Measurements from ENCODE around the gene CSNK1E.
A peak's percentile ranks its signal among the peaks of the same experiment; 100 is the strongest.

CSNK1E gene

DNA sequence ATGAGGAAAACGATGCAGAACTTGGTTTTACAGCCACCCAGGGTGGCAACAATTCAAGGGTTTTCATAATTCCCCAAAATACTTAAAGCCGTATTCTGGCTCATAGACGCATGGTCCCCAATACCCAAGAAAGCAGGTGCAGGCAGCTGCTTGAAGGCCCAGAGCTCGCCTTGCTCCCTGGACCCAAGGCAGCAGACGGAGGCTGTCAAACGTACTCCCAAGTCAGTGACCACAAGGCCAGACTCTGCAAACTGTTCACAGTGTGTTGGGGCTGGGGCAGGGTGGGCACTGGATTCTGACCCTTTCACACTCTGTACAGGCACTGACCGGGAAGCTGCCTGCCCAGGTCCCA lies 65.9 kb downstream of the CSNK1E start:
- Histone ChIP-seq H3K9ac (ENCODE audit: low read depth in 1 of 2, low read length in 2 of 2) (no peak overlapping the region), H3K9me3 (ENCODE audit: control insufficient read depth in 2 of 2, low read length in 2 of 2) (no peaks in the 10 kb centered on the region), H3K4me1 (ENCODE audit: control insufficient read depth in 2 of 2, insufficient read depth in 2 of 2, low read length in 2 of 2) (peaks cover 10 to 13% of the 10 kb centered on the region in 2 donors), H3K36me3 (ENCODE audit: control insufficient read depth in 2 of 2, insufficient read depth in 2 of 2, low read length in 2 of 2) (peaks cover 8 to 9% of the 10 kb centered on the region in 2 donors), H3K4me3 (ENCODE audit: low read length in 2 of 2) (no peak overlapping the region), H3K27ac (ENCODE audit: low read depth in 2 of 2, low read length in 2 of 2) (peak overlapping the region in 1 of 2 donors; percentile 12), H3K27me3 (ENCODE audit: control insufficient read depth in 2 of 2, insufficient read depth in 2 of 2, low read length in 2 of 2) (no peaks in the 10 kb centered on the region)

DNA sequence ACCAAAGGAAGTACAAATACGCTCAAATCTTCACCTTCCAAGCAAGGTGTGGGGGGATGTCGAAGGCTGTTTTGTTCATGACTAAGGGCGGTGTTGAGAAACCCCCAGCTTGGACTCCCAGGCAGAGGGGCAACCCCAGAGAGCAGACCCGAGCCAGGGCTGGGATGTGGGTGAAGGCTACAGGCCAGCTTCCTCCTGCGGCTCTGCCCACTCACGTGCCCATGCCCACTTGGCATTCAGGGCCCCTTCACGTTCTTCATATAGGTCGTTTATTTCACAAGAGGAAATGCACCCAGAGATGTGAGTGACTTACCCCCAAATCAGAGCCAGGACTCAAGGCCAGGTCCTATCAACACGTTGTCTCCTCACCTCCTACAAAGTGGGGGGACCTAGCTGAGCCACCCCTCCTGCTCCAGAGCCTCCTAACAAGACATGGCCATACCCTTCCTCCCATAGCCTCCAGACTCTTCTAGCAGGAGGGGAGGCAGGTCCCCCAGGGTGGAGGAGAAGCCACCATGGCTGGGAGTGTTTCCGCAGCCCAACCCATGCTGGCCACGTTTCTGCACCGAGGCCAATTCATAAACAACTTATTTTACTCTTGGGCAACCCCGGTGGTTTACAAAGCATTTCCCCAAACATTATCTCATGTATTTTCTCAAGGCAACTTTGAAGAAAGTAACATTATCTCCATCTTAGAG lies 66.4 kb downstream of the CSNK1E start:
- peaks cover 14 to 15% of the 10 kb centered on the region in 2 donors for H3K4me1 ChIP-seq (ENCODE audit: control insufficient read depth in 2 of 2, insufficient read depth in 2 of 2, low read length in 2 of 2)
- H3K27me3 ChIP-seq (ENCODE audit: control insufficient read depth in 2 of 2, insufficient read depth in 2 of 2, low read length in 2 of 2), result no peaks in the 10 kb centered on the region
- no peak overlapping the region for H3K4me3 ChIP-seq (ENCODE audit: low read length in 2 of 2)
- H3K36me3 ChIP-seq (ENCODE audit: control insufficient read depth in 2 of 2, insufficient read depth in 2 of 2, low read length in 2 of 2), result peaks cover 11 to 14% of the 10 kb centered on the region in 2 donors
- no peak overlapping the region for H3K9ac ChIP-seq (ENCODE audit: low read depth in 1 of 2, low read length in 2 of 2)
- H3K27ac ChIP-seq (ENCODE audit: low read depth in 2 of 2, low read length in 2 of 2), result peak overlapping the region in 1 of 2 donors; percentile 61
- H3K9me3 ChIP-seq (ENCODE audit: control insufficient read depth in 2 of 2, low read length in 2 of 2), result no peaks in the 10 kb centered on the region

DNA sequence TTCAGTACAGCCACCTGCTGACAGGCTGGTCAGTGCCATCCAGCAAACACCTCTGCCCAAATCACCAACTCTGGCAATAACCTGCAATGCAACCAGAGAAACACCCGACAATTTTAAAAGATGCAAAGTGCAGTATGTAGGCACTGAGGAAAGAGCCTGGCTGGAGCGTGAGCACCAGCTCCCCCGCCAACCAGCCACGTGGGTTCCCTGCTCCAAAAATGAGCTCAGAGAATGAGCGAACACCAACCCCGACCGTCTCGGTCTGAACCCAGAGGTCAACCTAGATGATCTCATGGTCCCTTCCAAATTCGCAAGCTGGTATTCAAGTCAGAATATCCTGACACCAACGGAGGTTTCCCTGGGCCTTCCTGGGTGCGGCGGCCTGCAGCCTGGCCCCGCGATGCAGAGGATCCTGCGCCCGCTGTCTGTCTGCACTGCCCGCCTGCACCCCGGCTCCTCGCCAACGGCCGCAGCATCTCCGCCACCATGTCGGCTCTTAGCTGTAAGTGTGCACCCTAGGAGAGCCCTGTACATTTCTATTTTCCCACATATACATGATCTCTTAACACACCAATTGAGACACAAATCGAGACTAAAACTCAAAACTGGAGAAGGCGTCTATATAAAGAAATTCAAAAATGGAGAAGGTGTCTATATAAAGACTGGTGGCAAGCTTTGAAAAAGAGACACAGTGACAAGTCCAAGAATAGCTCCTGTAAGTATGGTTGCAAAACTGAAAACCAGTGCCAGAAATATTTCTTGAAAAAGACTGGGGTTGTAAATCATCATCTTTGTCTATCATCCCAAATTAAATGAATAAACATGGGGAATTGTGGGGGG lies 67.2 kb downstream of the CSNK1E start:
- H3K4me1 ChIP-seq (ENCODE audit: control insufficient read depth in 2 of 2, insufficient read depth in 2 of 2, low read length in 2 of 2), result peaks cover 15% of the 10 kb centered on the region in 2 donors
- peak overlapping the region in 1 of 2 donors; percentile 61 for H3K27ac ChIP-seq (ENCODE audit: low read depth in 2 of 2, low read length in 2 of 2)

DNA sequence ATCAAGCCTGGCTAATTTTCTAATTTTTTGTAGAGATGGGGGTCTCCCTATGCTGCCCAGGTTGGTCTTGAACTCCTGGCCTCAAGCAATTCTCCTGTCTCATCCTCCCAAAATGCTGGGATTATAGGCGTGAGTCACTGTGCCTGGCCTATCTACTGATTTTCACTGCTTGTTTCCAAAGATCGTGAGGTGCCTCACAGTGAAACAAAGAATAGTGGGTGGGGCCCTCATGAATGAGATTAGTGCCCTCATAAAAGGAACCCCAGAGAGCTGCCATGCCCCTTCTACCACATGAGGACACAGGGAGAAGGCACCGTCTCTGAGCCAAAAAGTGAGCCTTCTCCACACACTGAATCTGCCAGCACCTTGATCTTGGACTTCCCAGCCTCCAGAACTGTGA lies 67.9 kb downstream of the CSNK1E start:
- Histone ChIP-seq H3K4me3 (ENCODE audit: low read length in 2 of 2) (no peak overlapping the region), H3K9me3 (ENCODE audit: control insufficient read depth in 2 of 2, low read length in 2 of 2) (no peaks in the 10 kb centered on the region), H3K27me3 (ENCODE audit: control insufficient read depth in 2 of 2, insufficient read depth in 2 of 2, low read length in 2 of 2) (no peaks in the 10 kb centered on the region), H3K27ac (ENCODE audit: low read depth in 2 of 2, low read length in 2 of 2) (no peak overlapping the region), H3K36me3 (ENCODE audit: control insufficient read depth in 2 of 2, insufficient read depth in 2 of 2, low read length in 2 of 2) (peaks cover 16 to 19% of the 10 kb centered on the region in 2 donors), H3K4me1 (ENCODE audit: control insufficient read depth in 2 of 2, insufficient read depth in 2 of 2, low read length in 2 of 2) (peaks cover 15% of the 10 kb centered on the region in 2 donors), H3K9ac (ENCODE audit: low read depth in 1 of 2, low read length in 2 of 2) (no peak overlapping the region)

More for the DNA sequence above, 67.2 kb downstream of the CSNK1E start:
- peaks cover 11 to 16% of the 10 kb centered on the region in 2 donors for H3K36me3 ChIP-seq (ENCODE audit: control insufficient read depth in 2 of 2, insufficient read depth in 2 of 2, low read length in 2 of 2)
- H3K27me3 ChIP-seq (ENCODE audit: control insufficient read depth in 2 of 2, insufficient read depth in 2 of 2, low read length in 2 of 2), result no peaks in the 10 kb centered on the region
- no peak overlapping the region for H3K9ac ChIP-seq (ENCODE audit: low read depth in 1 of 2, low read length in 2 of 2)
- no peaks in the 10 kb centered on the region for H3K9me3 ChIP-seq (ENCODE audit: control insufficient read depth in 2 of 2, low read length in 2 of 2)
- no peak overlapping the region for H3K4me3 ChIP-seq (ENCODE audit: low read length in 2 of 2)

DNA sequence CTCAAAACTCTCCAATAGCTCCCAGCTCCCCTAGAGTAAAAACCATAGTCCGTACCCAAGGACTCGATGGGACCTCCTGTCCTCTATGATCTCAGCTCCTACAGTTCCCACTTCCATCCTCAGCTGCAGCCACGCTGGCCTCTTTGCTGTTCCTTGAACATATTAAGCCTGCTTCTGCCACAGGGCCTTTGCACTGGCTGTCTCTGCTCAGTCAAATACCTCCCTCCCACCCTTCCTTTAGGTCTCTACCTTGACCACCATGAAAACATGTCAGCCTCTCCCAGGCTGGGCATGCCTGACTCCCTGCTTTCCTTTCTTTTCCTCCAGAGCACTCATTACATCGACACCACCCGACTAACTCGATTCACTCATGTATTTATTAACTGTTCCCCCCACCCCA lies 69.0 kb downstream of the CSNK1E start:
- H3K9ac ChIP-seq (ENCODE audit: low read depth in 1 of 2, low read length in 2 of 2), result no peak overlapping the region
- no peaks in the 10 kb centered on the region for H3K27me3 ChIP-seq (ENCODE audit: control insufficient read depth in 2 of 2, insufficient read depth in 2 of 2, low read length in 2 of 2)
- H3K27ac ChIP-seq (ENCODE audit: low read depth in 2 of 2, low read length in 2 of 2), result no peak overlapping the region
- H3K4me3 ChIP-seq (ENCODE audit: low read length in 2 of 2), result no peak overlapping the region
- H3K9me3 ChIP-seq (ENCODE audit: control insufficient read depth in 2 of 2, low read length in 2 of 2), result no peaks in the 10 kb centered on the region
- H3K4me1 ChIP-seq (ENCODE audit: control insufficient read depth in 2 of 2, insufficient read depth in 2 of 2, low read length in 2 of 2), result peaks cover 20 to 22% of the 10 kb centered on the region in 2 donors
- peaks cover 21 to 23% of the 10 kb centered on the region in 2 donors for H3K36me3 ChIP-seq (ENCODE audit: control insufficient read depth in 2 of 2, insufficient read depth in 2 of 2, low read length in 2 of 2)

DNA sequence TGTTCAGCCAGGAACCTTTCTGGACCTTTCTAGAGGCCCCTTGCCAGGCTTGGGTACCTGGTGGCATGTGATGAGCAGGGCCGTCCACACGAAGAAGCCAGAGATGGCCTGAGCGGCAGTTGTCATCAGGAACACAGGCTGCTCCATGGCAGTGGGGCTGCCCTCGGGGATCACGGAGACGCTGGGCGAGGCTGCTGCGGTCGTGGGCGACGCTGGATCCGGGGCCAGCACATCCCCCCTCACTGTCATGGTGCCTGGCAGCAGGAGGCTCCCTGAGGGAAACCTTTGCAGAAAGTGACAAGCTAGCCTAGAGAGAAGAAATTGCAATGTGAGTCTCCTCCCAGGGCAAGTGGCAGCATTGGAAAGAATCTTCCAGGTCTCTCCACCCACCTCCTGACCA lies 69.5 kb downstream of the CSNK1E start:
- Histone ChIP-seq H3K4me3 (ENCODE audit: low read length in 2 of 2) (no peak overlapping the region), H3K36me3 (ENCODE audit: control insufficient read depth in 2 of 2, insufficient read depth in 2 of 2, low read length in 2 of 2) (peaks cover 21 to 23% of the 10 kb centered on the region in 2 donors), H3K27ac (ENCODE audit: low read depth in 2 of 2, low read length in 2 of 2) (no peak overlapping the region), H3K9ac (ENCODE audit: low read depth in 1 of 2, low read length in 2 of 2) (no peak overlapping the region), H3K4me1 (ENCODE audit: control insufficient read depth in 2 of 2, insufficient read depth in 2 of 2, low read length in 2 of 2) (peaks cover 26 to 27% of the 10 kb centered on the region in 2 donors), H3K27me3 (ENCODE audit: control insufficient read depth in 2 of 2, insufficient read depth in 2 of 2, low read length in 2 of 2) (no peaks in the 10 kb centered on the region), H3K9me3 (ENCODE audit: control insufficient read depth in 2 of 2, low read length in 2 of 2) (no peaks in the 10 kb centered on the region)

DNA sequence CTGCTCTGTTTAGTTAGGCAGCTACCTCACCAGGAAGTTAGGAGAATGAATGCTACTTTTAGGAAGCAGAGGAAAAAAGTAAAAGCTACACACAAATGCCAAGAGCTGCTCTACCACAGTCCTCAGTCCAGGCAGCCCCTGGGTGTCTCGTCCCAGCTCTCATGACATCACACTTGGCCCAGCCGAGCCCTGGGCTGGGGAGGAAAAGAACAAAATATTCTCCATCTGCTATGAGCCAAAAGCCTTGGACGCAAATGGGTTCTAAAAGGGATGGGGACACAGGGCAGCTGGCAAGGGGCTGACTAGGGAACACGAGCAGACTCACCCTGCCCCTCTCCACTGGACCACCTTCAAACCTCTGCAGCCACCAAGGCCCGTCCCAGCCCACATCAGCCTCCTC lies 70.5 kb downstream of the CSNK1E start:
- H3K4me3 ChIP-seq (ENCODE audit: low read length in 2 of 2), result no peak overlapping the region
- peaks cover 31% of the 10 kb centered on the region in 2 donors for H3K4me1 ChIP-seq (ENCODE audit: control insufficient read depth in 2 of 2, insufficient read depth in 2 of 2, low read length in 2 of 2)
- no peaks in the 10 kb centered on the region for H3K27me3 ChIP-seq (ENCODE audit: control insufficient read depth in 2 of 2, insufficient read depth in 2 of 2, low read length in 2 of 2)
- peak overlapping the region; percentile 24 to 45 for H3K27ac ChIP-seq (ENCODE audit: low read depth in 2 of 2, low read length in 2 of 2)
- H3K36me3 ChIP-seq (ENCODE audit: control insufficient read depth in 2 of 2, insufficient read depth in 2 of 2, low read length in 2 of 2), result peaks cover 21 to 23% of the 10 kb centered on the region in 2 donors
- no peaks in the 10 kb centered on the region for H3K9me3 ChIP-seq (ENCODE audit: control insufficient read depth in 2 of 2, low read length in 2 of 2)
- no peak overlapping the region for H3K9ac ChIP-seq (ENCODE audit: low read depth in 1 of 2, low read length in 2 of 2)

DNA sequence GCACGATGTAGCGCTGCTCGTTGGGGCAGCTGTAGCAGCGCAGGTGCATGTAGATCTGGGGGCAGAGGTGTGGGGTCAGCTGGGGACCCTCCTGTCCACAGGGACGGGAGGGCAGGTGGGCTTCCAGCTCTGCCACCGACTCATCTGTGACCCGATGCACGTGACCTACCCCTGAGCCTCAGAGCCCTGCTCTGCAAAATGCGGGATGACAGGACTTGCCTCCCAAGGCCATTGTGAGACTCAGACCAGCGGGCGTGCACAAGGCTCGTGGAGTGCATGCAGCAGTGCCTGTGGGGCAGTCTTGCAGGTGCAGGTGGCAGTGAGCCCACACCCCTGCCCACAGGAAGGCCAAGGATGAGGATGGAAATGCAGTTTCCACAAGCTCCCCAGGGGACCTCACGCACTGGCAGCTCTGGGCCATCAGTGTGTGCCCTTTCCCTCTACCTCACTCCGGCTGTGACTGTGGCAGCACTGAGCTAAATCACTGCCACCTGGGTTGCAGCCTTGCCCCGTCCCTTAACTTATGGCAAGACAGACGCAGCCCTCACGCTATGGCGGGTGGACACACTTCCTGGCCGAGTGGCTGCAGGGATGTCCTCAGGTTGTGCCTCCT lies 71.1 kb downstream of the CSNK1E start:
- Histone ChIP-seq H3K4me1 (ENCODE audit: control insufficient read depth in 2 of 2, insufficient read depth in 2 of 2, low read length in 2 of 2) (peaks cover 26 to 31% of the 10 kb centered on the region in 2 donors), H3K4me3 (ENCODE audit: low read length in 2 of 2) (no peak overlapping the region), H3K9me3 (ENCODE audit: control insufficient read depth in 2 of 2, low read length in 2 of 2) (no peaks in the 10 kb centered on the region), H3K36me3 (ENCODE audit: control insufficient read depth in 2 of 2, insufficient read depth in 2 of 2, low read length in 2 of 2) (peaks cover 21 to 23% of the 10 kb centered on the region in 2 donors), H3K27ac (ENCODE audit: low read depth in 2 of 2, low read length in 2 of 2) (peak overlapping the region; percentile 24 to 45), H3K27me3 (ENCODE audit: control insufficient read depth in 2 of 2, insufficient read depth in 2 of 2, low read length in 2 of 2) (no peaks in the 10 kb centered on the region), H3K9ac (ENCODE audit: low read depth in 1 of 2, low read length in 2 of 2) (no peak overlapping the region)

DNA sequence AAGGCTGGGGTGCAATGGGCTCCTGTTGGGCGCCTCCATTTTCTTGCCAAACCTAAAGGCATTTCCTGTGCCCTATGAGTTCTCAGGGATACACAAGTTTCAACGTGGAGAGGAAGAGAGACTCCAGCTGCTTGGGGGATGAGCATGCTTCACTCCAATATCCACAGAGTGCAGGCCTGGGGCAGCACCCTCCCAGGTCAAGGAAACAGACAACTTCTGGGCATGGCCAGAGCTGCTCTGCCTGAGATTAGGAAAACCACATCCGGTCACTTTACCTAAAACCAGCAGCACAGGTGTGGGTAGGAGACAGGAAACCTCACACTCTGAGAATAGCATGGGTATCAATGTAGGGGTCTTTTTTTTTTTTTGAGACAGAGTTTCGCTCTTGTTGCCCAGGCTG lies 73.1 kb downstream of the CSNK1E start:
- H3K27ac ChIP-seq (ENCODE audit: low read depth in 2 of 2, low read length in 2 of 2), result peak overlapping the region in 1 of 2 donors; percentile 74
- H3K9ac ChIP-seq (ENCODE audit: low read depth in 1 of 2, low read length in 2 of 2), result no peak overlapping the region
- no peak overlapping the region for H3K4me3 ChIP-seq (ENCODE audit: low read length in 2 of 2)
- no peaks in the 10 kb centered on the region for H3K9me3 ChIP-seq (ENCODE audit: control insufficient read depth in 2 of 2, low read length in 2 of 2)
- peaks cover 34 to 38% of the 10 kb centered on the region in 2 donors for H3K4me1 ChIP-seq (ENCODE audit: control insufficient read depth in 2 of 2, insufficient read depth in 2 of 2, low read length in 2 of 2)
- peaks cover 21 to 23% of the 10 kb centered on the region in 2 donors for H3K36me3 ChIP-seq (ENCODE audit: control insufficient read depth in 2 of 2, insufficient read depth in 2 of 2, low read length in 2 of 2)
- H3K27me3 ChIP-seq (ENCODE audit: control insufficient read depth in 2 of 2, insufficient read depth in 2 of 2, low read length in 2 of 2), result no peaks in the 10 kb centered on the region

All from mucosa of rectum (tissue), 2 donors.